HG02938 (cell line): ENCODE measurements around the gene SMOC2.

Experiments used
- ATAC-seq: cut with Tn5 transposase; IDR thresholded peaks from one replicate; pipeline ENCODE4 v1.9.1; 2021; ENCODE audit warnings: mild to moderate bottlenecking, moderate library complexity; ENCODE audit not compliant: unreplicated experiment

Gene SMOC2

DNA sequence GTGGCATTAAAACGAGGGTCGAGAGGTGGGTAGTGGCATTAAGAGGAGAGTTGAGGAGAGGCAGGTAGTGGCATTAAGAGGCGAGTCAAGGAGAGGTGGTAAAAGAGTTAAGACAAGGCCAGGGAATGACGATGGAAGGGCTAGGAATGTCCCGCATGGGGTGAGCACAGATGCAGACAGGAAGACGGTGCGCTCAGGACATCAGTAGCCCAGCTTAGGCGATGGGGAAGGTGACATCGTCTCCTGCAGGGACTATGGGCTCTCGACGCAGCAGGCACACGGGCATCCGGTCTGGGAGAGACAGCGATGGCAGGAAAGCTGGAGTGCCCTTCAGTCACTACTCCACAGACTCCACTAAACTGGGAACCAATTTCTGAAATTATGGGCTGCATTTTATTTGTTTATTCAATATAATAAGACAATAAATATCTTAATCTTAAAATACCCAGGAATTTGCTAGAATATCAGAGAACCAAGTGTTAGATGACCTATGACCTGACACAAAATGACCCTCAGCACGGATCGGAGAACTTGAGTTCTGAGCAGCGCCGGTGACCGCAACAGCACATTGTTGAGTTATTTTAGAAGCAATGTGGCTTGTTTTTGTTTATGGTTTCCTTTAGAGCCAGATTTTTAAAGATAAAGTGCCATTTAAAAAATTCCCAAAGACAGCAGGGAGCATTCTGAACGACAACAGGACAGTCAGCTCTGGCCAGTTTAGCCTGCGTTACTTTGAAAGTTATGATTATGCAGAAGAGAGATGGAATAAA, 177.7 kb downstream of the SMOC2 start:
- no peak for ATAC-seq

DNA sequence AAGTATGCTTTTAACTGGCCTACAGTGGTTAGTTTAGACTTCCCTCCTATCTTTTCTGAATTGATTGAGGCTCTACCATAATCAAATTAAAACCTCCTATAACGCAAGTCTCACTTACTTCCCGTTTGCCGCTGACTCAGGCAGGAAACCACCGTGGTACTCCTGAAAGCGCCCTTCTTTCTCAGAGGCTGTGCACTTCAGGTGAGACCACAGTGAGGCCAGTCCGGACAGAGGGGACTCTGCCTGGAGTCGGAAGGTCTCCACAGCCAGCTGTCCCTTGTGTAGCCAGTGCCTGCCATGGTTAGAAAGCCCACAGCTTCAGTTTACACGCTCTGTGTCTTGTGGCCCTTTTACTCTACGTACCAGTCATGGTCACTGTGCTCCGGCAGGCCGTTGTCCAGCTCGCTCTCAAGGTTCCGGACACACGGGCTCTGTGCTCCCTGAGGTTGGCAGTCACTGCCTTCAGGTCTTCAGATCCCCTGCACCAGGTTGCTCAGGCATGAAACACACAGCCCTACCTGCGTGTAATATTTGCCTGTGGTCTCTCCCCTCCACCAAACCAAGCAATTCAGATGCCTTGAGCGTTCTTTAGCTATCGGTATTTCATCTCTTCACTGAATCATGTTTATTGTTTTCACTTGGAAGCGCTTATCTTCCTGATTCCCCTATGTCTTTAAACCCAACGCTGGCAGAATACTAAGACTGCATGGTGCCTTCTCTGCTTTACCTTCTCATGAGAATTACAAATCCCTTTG, 178.8 kb downstream of the SMOC2 start:
- ATAC-seq: no peak

DNA sequence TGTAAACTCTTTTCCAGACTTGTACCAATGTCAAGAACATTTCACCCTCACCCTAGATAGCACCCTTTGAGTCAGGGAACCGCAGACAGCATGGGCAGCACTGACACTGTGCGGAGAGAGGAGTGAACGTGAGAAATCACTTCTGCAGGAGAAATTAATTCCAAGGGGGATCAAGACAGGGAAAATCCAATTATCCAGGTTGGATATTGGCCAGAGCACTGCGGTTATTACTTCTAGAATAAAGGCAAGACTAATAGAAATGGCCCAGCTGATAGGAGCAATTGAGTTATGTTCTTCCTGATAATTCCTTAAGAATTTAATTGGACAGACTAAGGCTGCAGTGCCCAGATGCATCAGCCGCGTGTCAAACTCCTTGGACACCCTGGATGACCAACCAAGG, 179.6 kb downstream of the SMOC2 start:
- no peak for ATAC-seq

DNA sequence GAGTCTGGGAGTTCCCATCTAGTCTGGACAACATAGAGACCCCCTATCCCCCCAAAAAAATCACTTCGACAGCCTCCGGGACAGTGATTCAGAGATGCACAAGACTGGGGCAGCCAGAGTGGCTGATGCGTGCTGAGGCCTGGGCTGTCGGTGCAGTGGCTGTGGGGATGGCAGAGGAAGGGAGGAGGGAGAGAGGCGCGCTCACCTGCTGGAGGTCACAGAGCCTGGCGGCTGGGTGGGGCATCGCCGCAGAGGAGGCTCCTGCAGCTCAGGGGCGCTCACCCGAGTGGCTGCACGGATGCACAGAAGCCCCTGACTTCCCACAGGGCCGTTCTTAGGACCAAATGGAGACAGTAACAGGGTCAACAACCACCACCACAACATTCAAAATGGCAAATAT, 182.8 kb downstream of the SMOC2 start:
- no peak for ATAC-seq

DNA sequence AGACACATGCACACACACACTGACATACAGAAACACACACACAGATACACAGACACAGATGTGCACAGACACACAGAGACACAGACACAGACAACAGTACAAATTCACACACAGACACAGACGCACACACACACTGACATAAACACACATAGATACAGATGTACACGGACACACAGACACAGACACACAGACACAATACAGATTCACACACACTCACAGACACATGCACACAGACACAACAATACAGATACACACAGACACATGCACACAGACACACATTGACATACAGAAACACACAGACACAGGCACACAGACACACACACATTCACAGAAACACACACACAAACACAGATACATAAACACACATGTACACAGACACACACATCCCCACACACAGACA, 183.6 kb downstream of the SMOC2 start:
- no peak for ATAC-seq

DNA sequence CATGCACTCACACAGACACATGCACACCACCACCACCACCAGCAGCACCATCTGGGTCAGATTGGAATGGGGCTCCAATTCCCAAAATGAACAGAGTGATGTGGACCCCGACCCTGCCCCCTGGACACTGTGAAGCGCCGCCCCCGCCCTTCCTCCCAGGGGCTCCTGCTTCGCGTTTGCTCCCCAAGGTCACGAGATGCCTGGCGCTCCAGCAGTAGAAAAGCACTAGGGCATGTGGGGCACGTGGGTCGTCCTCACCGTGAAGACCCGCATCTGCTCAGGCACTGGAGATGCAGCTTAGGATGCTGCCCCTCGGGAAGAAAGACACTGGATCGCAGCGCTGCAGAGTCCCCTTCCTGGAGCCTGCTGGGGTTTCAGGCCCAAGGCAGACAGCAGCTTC, 184.0 kb downstream of the SMOC2 start:
- ATAC-seq: no peak

DNA sequence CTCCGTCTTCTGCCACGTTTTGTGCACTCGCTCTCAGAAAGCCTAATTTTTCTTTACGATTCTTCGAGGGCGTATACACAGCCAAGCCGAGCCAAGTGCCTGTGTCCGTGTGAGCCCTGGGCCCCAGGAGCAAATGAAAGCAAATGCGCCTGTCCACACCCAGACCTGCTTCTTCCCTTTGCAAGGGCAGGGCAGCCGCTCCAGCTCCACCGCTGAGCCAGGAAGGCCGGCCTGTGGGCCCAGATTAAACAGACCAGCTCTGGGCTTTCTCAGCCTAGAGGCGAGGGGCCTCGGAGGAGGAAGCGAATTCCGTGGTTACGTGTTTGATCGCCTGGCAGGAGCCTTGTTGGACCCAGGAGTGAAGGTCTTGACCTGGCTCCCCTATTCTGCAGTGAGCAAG, 184.6 kb downstream of the SMOC2 start:
- ATAC-seq: no peak

DNA sequence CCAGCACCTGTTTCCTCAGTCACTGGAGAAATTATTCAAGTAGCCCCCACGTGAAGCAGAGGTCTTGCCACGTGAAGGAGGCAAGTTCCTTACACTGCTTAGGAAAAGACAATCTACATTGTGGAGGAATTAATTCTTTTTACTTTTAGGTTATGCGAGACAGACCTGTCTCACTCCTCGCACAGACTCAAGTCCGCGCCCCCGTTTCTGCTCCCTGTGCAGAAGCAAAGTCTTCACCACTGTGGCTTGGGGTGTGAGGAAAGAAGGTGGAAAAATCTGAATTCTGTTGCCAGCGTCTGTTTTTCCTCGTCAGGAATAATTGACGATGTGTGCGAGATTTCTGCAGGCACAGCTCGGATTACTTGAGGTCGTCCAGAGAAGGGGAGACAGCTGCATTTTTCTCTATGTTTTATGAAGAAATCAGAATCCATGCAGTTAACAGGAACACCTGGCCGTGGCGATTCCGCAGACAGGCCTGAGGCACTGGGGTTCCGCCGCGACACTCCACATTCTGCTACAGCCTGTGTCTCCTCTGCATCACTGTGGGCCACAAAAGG, 185.1 kb downstream of the SMOC2 start:
- ATAC-seq: no peak

DNA sequence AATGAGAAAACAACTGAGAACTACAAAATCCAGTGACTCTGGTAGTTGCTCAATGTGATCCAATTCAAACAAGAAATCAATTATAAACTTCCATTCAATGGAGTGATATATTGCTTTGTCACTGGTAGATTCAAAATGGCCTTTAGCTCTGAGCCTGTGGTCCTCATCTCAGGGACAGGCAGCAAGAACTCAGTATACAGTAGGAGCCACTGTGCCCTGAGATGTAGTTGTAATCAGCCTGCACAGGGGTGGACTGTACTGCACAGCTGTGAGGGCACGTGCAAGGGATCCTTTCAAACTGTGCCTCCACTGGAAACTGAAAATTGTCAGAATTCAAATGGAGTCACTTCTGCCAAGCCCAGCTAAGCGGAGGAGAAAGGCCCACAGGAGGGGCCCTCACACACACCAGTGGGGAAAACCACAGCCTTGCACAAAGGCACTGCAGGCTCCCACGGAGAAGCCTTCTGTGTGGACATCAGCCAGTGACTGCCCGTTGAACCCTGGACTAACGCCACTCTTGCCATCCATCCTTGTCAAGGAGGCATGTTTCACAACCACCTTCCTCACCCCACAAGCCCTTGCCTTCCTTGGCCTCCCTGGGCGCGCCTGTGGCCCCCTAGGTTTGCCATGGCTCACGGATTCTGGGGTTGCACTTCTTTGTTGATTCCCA, 186.7 kb downstream of the SMOC2 start:
- ATAC-seq: no peak

DNA sequence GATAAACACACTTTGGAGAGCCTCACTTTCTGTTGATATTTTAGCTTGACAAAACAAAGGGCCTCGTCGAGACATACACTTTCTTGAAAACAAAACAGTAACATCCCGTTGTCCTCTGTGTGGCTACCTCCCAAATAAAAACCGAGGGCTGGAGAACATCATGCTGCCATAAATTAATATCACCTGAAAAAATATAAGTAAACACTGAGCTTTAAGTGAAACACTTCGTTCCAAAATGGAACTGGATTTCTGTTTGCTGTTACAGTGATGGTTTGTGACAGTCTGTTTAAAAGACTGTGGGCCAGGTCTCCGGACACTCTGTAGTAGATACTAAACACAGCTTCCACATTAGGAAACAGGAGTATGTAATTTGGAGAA, 187.2 kb downstream of the SMOC2 start:
- no peak for ATAC-seq

DNA sequence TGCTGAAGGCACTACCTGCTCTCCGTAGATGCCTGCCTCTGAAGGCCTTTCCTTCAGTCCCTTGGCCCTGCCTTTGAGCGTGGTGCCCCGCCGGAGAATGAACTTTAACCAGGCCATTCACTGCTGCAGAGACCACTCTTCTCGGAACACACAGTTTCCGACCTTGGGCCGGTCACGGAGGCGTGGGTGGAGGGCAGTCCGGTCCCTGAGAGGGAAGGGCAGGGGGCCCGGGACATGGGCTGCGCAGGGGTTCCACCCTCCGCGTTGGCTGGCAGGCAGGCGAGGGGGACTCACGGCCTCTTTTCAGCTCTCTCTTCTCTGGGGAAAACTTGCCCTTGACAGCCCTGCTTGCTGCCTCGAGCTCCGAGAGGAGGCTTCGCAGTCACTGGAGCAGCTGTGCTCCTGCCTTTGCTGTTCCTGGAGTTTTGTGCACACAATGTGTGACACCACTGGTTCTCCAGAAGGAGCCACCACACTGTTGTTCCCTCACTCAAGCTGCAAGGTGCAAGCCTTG, 187.8 kb downstream of the SMOC2 start:
- no peak for ATAC-seq

DNA sequence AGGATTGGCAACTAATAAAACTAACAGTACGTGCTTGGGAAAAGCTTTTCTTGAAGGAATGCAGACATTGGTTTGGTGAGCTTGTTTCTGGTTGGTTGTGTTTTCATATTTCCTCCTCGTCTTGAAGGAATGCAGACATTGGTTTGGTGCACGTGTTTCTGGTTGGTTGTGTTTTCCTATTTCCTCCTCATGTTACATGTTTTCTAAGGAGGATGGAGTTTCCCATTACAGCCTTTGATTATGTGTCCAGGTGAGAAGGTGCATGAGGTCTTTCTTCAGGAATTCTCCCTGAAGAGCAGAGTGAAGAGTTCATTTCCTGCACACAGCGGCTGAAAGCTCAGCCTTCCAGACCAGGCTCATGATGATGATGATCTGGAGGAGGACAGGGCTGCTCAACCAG, 190.6 kb downstream of the SMOC2 start:
- no peak for ATAC-seq

DNA sequence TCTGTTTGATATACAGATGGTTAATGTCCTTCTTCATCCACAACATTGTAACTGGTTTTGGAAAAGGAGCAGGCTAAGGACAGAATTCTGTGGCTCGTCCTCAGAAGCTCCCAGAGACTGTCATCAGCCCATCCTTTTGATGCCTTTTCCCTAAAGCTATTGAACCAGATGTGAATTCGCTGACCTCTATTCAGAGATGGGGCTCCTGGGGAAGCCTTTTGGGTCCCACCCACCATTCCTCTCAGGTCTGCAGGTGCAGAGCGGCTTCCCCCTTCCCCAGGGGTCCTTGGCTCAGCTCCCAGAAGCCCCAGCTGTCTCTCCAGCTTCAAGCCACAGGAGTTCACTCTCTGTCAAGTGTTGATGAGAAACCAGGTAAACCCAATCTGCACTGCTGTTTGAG, 191.7 kb downstream of the SMOC2 start:
- ATAC-seq: no peak

DNA sequence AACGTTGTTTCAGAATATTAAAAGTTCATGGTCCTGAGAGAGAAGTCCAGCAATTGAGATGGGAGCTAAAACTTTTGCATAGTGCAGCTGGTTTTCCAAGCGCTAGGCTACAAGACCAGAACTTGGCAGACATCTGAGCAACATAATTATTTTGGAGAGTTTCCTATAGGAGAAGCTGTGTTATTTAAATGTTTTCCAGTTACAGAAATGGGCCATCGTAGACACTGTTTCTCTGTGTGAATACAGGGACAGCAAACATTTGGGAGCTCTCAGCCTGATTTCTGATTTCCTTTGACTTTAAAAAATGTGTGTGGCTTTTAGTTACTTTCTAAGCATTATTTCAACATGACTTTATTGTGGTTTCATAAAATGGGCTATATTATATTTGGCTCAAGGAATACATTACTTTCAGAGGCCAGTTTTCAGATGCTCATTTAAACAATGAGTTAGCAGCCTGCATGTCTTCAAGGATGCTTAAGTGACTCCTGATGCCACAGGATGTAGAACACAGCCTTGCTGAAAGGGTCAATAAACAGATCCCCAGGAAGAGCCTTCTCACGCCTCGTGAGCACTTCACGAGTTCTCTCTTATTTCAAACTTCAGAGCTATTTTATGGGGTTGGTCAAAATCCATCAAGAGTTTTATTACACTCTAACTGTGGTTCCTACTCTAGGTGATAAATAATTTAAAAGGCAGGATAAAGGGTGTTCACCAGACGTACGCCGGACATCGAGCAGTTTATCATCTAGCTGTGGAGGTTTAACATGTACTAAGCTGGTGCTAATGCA, 193.8 kb downstream of the SMOC2 start:
- no peak for ATAC-seq

DNA sequence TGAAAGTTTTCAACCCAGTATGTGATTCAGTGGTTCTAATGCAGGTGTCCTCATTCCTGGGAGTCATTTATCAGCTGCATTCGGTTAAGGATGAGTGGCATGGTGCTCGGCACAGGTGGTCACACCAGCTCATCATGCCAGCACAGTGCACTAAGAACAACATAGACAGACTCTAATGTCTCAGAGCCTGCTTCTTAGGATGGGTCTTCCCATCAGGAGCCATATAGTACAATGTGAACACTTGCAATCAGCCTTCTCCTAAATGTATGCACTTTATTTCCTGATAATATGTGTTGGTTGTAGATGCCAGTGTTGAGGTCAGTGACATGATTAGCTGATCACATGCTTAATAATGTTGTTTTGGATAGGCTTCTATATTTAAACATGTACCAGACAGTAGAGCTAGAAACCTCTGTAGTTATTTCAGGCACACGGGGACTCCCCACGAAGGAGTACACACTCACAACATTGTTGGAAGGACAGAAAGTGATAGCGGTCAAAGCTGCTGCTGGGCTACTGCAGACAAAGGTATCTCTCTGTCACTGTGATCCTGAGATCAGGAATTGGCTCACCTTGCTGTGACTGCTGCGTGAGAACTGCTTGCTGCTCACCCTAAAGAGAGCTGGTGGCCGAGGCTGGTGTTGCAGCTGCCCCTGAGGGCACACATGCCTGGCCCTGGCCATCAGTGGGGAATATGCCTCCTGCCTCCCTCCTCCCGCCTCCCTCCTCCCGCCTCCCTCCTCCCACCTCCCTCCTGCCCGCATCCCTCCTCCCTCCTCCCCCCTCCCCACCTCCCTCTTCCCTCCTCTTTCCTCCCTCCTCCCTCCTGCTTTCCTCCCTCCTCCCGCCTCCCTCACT, 195.4 kb downstream of the SMOC2 start:
- ATAC-seq: no peak

DNA sequence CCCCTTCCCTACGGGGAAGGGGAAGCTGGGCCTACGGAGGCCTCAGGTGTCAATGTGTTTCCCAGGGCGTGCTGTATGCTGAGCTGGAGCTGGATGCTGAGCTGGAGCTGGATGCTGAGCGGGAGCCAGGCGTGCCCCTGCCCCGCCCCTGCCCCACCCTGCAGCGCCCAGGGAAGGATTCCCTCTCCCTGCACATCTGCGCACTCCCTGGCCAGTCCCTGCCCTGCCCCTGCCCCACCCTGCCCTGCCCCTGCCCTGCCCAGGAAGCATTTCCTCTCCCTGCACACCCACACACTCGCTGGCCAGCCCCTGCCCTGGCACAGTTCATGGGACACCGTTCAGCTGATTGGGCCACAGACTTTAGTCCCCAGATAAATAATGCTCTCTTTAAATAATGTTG, 196.8 kb downstream of the SMOC2 start:
- ATAC-seq: no peak

DNA sequence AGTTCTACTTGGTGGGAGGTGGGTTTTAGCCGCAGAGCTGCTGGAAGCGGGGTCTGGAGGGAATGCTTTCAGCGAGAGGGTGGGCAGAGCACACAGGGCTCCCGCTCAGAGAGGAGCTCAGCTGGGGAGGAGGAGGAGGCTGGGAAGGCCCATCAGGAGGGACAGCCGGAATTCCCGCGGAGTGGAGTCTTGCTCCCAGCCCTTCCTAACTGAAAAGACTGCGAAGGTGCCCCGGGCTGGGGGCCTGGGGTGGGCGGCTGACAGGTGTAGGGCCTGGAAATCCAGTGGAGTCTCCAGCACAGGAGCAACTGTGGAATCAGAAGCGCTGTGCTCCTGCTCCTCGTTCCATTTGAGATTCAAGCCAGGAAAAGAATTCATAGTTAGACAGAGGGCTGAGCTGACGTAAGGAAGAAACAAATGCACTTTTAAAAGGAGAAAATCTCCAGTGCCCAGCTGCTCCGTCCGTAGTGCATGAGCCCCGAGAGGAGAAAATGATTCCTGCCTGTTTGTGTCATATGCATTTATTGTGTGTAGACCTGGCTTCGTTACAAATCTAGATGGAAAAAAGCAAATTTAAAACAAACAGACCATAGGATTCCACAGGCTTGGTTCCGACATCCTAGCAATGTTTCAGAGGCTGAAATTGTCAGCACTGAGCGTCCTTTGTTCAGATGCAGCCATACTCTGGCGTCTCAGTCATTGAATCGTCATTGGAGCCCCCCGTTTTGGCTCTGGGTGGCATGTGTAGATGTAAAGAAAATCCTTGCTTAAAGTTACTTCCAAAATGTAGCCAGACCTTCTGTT, 197.7 kb downstream of the SMOC2 start:
- ATAC-seq: no peak

DNA sequence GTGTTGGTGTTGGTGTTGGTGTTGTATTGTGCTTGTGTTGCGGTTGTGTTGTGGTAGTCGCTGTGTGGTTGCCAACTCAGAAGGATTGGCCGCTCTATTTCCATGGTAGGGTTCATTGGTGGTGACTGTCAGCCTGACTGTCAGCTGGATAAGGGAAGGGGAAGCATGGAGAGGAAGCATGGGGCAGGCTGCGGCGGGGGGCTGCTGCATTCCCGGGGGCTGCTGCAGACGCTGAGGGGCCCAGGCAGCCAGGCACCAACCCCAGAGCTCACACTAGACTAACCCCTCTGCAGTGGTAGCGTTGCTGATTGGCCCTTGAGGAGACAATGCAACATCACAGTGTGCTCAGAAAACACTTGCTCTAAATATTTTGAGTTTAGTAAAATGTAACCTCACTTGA, 199.2 kb downstream of the SMOC2 start:
- ATAC-seq: no peak

DNA sequence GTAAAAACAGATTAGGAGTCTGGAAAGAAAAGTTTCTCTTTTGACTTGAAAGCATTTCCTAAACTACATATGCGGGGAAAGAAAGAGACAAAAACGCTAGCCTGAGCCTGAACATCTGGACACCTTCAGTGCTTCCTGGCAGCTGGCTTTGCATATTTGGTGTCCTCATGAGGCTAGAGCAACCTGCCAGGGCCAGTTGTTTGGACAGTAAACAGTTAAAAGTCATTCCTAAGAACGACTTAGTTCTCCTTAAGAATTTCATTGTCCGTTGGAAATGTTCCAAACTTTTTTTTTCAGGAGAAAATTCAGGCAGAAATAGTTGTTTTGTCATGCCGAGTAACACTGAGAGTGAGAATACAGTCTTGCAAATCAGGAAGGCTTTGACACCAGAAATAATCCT, 199.8 kb downstream of the SMOC2 start:
- ATAC-seq: no peak
